HT1080 (cell line): ENCODE results near the gene BICRAL. TPM values are rescaled to one million over a fixed set of nuclear protein-coding genes. Genes with fewer than 3 reads are reported as not detected.
"Not testable (repeated sequence)": the region's sequence is repeated elsewhere in the genome, so short reads cannot be mapped to it uniquely, and the experiment has no call there.

Source experiments
- DNase-seq: peaks from one replicate; pipeline ENCODE4 v3.0.0-alpha.2; 2015; ENCODE audit warnings: low read depth
- polyA plus RNA-seq, 2 experiments: library from polyadenylated mRNA; depleted of rRNA; stranded (reverse); fragments of >200 nt; gene quantifications; 2 replicates each; pipeline ENCODE4 v1.2.3, GENCODE V29; 2015
- total RNA-seq: library from RNA; depleted of rRNA; stranded (reverse); fragments of >200 nt; shearing (Covaris generic); gene quantifications from 2 replicates; pipeline ENCODE4 v1.2.3, GENCODE V29; 2014; rRNA removed

The BICRAL gene
- total RNA-seq = 3.4 and 4.9 TPM in 2 replicates
- 6.1 and 9.3 TPM in 2 replicates for polyA plus RNA-seq (2015; cell fraction: cytosol; rRNA removed)
- polyA plus RNA-seq (2015; cell fraction: nucleus; rRNA removed) = 7.4 and 7.6 TPM in 2 replicates

- peak; percentile 83 for DNase-seq
Observed at GRCh38 chr6:42781796-42782688, at the start of gene BICRAL. Gene BICRAL (plus strand): TSS chr6:42782052. CDS start chr6:42822023, 39,971 bp downstream.

- not testable (repeated sequence) for DNase-seq
Observed at GRCh38 chr6:42733867-42734481, 47.9 kb upstream of the BICRAL start.

GRCh38 chr6:42735976-42736375, 45.9 kb upstream of the BICRAL start:
- DNase-seq = no peak

GRCh38 chr6:42740725-42741124, 41.1 kb upstream of the BICRAL start:
- no peak for DNase-seq

GRCh38 chr6:42742116-42742894, 39.5 kb upstream of the BICRAL start:
- peak; percentile 70 for DNase-seq

GRCh38 chr6:42744351-42744893, 37.4 kb upstream of the BICRAL start:
- DNase-seq = no peak

GRCh38 chr6:42745083-42745639, 36.7 kb upstream of the BICRAL start:
- peak; percentile 18 for DNase-seq

- DNase-seq = peak; percentile 96
Observed at GRCh38 chr6:42745640-42746462, 36.0 kb upstream of the BICRAL start, which contains the start of gene TBCC. Gene TBCC (minus strand): TSS chr6:42746103. CDS start chr6:42746073, 30 bp downstream.

GRCh38 chr6:42746463-42747391, 35.1 kb upstream of the BICRAL start:
- DNase-seq = peak; percentile 98

GRCh38 chr6:42748203-42748898, 33.5 kb upstream of the BICRAL start:
- DNase-seq = no peak

GRCh38 chr6:42751055-42751454, 30.8 kb upstream of the BICRAL start:
- no peak for DNase-seq

- DNase-seq = no peak
Observed at GRCh38 chr6:42754759-42755158, 27.1 kb upstream of the BICRAL start.

GRCh38 chr6:42756722-42757121, 25.1 kb upstream of the BICRAL start:
- DNase-seq = no peak

- no peak for DNase-seq
Observed at GRCh38 chr6:42758756-42759430, 23.0 kb upstream of the BICRAL start.

- no peak for DNase-seq
Observed at GRCh38 chr6:42761287-42762067, 20.4 kb upstream of the BICRAL start.

- DNase-seq = no peak
Observed at GRCh38 chr6:42762426-42762859, 19.4 kb upstream of the BICRAL start.

- DNase-seq = no peak
Observed at GRCh38 chr6:42762950-42763349, 18.9 kb upstream of the BICRAL start.
